ENCODE measurements around the gene TFPT. TPM values are rescaled to one million over a fixed set of nuclear protein-coding genes. Genes with fewer than 3 reads are reported as not detected.

Gene TFPT
- total and polyA plus RNA-seq, 2 donors from 2014 or later, result 19.2 to 31.6 TPM

DNA sequence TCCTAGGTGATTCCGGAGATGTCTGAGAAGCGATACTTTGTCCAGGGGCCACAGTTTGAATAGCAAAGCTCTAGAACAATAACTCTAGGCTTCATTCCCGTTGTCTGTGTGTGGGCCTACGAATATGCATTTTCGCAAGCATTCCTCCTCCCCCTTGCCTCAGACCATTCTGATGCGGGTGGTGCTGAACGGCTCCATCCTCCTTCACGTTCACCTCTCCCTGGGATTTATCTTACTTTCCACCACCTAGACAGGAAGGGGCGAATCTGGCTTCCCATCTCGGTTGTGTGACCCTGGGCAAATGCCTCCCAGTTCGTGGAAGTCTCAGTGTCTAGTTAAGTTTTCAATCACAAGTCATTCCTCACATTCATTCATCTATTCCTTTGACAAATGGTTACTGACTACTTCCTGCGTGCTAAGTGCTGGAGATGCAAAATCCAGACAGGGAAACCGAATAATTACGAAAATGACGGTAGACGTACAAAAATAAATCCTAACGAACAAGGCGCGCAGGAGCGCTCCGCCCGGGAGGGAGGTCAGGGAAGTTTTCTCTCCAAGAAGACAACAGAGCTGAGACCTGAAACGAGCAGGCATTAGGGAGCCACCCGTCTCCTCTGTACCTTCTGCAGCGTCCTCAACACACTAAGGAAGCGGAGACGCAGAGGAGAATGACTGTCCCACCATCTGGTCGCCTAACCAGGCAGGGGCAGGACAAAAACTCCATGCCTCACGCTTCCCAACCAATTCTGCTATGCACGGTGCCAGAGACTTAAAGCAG is 20.8 kb upstream of the TFPT start:
- Histone ChIP-seq H3K4me3 (ENCODE audit: low read length in 3 of 3) (peak overlapping the region; percentile 80 to 96 (median 87)), H3K27me3 (ENCODE audit: control insufficient read depth, insufficient read depth, low read length) (no peaks in the 10 kb centered on the region), H3K4me1 (ENCODE audit: control insufficient read depth in 2 of 3, insufficient read depth in 2 of 3, low read depth in 1 of 3, low read length in 3 of 3) (peaks cover 0 to 27% (median 0%) of the 10 kb centered on the region in 3 donors), H3K9ac (ENCODE audit: low read length in 3 of 3) (peak overlapping the region; percentile 54 to 63 (median 57)), H3K27ac (ENCODE audit: low read depth in 2 of 2, low read length in 2 of 2) (peak overlapping the region in 1 of 2 donors; percentile 12), H3K36me3 (ENCODE audit: control insufficient read depth in 2 of 3, insufficient read depth in 3 of 3, low read length in 3 of 3) (peaks cover 0 to 5% (median 0%) of the 10 kb centered on the region in 3 donors), H3K9me3 (ENCODE audit: control insufficient read depth in 2 of 3, insufficient read depth in 1 of 3, low read length in 3 of 3) (no peaks in the 10 kb centered on the region)
- DNase-seq, result peak in 3 of 5 donors; percentile 32 to 65 (median 55)
- intact Hi-C loops (cut with DNase I), result no loop called here
- FAIRE-seq, result no peak
- TF ChIP-seq, protein P1, sequence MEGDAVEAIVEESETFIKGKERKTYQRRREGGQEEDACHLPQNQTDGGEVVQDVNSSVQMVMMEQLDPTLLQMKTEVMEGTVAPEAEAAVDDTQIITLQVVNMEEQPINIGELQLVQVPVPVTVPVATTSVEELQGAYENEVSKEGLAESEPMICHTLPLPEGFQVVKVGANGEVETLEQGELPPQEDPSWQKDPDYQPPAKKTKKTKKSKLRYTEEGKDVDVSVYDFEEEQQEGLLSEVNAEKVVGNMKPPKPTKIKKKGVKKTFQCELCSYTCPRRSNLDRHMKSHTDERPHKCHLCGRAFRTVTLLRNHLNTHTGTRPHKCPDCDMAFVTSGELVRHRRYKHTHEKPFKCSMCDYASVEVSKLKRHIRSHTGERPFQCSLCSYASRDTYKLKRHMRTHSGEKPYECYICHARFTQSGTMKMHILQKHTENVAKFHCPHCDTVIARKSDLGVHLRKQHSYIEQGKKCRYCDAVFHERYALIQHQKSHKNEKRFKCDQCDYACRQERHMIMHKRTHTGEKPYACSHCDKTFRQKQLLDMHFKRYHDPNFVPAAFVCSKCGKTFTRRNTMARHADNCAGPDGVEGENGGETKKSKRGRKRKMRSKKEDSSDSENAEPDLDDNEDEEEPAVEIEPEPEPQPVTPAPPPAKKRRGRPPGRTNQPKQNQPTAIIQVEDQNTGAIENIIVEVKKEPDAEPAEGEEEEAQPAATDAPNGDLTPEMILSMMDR (IDR thresholded peaks at IDR 0.05; ENCODE audit: borderline replicate concordance, extremely low read depth, insufficient read depth), result no peak

DNA sequence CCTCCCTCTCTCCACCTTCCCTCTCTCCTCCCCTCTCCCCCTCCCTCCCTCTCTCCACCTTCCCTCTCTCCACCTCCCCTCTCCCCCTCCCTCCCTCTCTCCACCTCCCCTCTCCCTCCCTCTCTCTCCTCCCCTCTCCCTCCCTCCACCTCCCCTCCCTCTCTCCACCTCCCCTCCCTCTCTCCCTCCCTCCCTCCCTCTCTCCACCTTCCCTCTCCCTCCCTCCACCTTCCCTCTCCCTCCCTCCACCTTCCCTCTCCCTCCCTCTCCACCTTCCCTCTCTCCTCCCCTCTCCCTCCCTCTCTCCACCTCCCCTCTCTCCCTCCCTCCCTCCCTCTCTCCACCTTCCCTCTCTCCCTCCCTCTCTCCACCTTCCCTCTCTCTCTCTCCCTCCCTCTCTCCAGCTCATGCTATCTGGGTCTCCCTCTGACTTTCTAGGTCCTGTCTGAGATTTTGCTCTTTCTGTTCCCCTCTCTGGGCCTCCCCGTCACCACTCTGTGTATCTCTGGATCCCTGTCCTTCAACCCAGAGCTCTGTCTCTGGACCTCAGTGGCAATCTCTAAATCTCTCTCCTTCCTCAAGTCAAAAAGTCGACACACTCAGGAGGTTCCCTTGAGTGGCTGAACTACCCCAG is 18.6 kb upstream of the TFPT start:
- TF ChIP-seq, protein P1 (IDR thresholded peaks at IDR 0.05; ENCODE audit: borderline replicate concordance, extremely low read depth, insufficient read depth), result no peak
- no peaks in the 10 kb centered on the region for H3K27me3 ChIP-seq (ENCODE audit: control insufficient read depth, insufficient read depth, low read length)
- no peak overlapping the region for H3K9ac ChIP-seq (ENCODE audit: low read length in 3 of 3)
- no peak for FAIRE-seq
- intact Hi-C loops (cut with DNase I), result no loop called here
- DNase-seq, result no peak
- H3K4me1 ChIP-seq (ENCODE audit: control insufficient read depth in 2 of 3, insufficient read depth in 2 of 3, low read depth in 1 of 3, low read length in 3 of 3), result peaks cover 0 to 14% (median 0%) of the 10 kb centered on the region in 3 donors
- H3K27ac ChIP-seq (ENCODE audit: low read depth in 2 of 2, low read length in 2 of 2), result no peak overlapping the region
- H3K36me3 ChIP-seq (ENCODE audit: control insufficient read depth in 2 of 3, insufficient read depth in 3 of 3, low read length in 3 of 3), result peaks cover 0 to 7% (median 6%) of the 10 kb centered on the region in 3 donors
- H3K9me3 ChIP-seq (ENCODE audit: control insufficient read depth in 2 of 3, insufficient read depth in 1 of 3, low read length in 3 of 3), result no peaks in the 10 kb centered on the region
- no peak overlapping the region for H3K4me3 ChIP-seq (ENCODE audit: low read length in 3 of 3)

DNA sequence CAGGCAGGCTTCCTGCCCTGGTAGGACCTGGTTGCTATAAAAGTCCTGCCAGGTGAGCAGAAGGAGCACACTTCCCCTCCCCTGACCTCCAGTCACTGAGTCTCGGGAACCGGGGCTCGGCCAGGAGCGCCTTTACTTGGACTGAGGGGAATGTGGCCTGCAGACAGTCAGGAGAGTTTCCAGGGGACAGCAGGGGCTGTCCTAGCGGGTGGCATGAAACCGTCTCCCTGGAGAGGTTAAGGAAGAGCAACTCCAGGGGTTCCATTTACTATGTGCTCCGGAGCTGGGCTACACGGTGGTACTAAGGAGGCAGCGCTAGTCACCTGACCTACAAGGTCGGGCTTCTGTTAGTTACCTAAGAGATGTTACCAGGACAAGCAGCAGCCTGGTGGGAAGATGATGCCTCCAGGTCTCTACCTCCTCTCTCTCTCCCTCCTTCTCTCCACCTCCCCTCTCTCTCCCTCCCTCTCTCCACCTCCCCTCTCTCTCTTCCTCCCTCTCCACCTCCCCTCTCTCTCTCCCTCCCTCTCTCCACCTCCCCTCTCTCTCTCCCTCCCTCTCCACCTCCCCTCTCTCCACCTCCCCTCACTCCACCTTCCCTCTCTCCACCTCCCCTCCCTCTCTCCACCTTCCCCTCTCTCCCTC is 18.0 kb upstream of the TFPT start:
- H3K27me3 ChIP-seq (ENCODE audit: control insufficient read depth, insufficient read depth, low read length), result no peaks in the 10 kb centered on the region
- H3K27ac ChIP-seq (ENCODE audit: low read depth in 2 of 2, low read length in 2 of 2), result no peak overlapping the region
- TF ChIP-seq, protein P1 (IDR thresholded peaks at IDR 0.05; ENCODE audit: borderline replicate concordance, extremely low read depth, insufficient read depth), result no peak
- no peak overlapping the region for H3K4me3 ChIP-seq (ENCODE audit: low read length in 3 of 3)
- peaks cover 0 to 9% (median 0%) of the 10 kb centered on the region in 3 donors for H3K4me1 ChIP-seq (ENCODE audit: control insufficient read depth in 2 of 3, insufficient read depth in 2 of 3, low read depth in 1 of 3, low read length in 3 of 3)
- no peaks in the 10 kb centered on the region for H3K9me3 ChIP-seq (ENCODE audit: control insufficient read depth in 2 of 3, insufficient read depth in 1 of 3, low read length in 3 of 3)
- H3K36me3 ChIP-seq (ENCODE audit: control insufficient read depth in 2 of 3, insufficient read depth in 3 of 3, low read length in 3 of 3), result peaks cover 0 to 7% (median 6%) of the 10 kb centered on the region in 3 donors
- DNase-seq (peak in 4 of 5 donors; percentile 30 to 85 (median 64)), FAIRE-seq (no peak)
- H3K9ac ChIP-seq (ENCODE audit: low read length in 3 of 3), result no peak overlapping the region
- intact Hi-C loops (cut with DNase I), result no loop called here

All from kidney (tissue), 14 donors.